Small intestine (tissue), 7 donors: ENCODE data around the gene DPP4. TPM values are rescaled to one million over a fixed set of nuclear protein-coding genes. Genes with fewer than 3 reads are reported as not detected.
A peak's percentile ranks its signal among the peaks of the same experiment; 100 is the strongest.
"Not testable (repeated sequence)": the region's sequence is repeated elsewhere in the genome, so short reads cannot be mapped to it uniquely, and the experiment has no call there.

Experiments
- DNase-seq, 2 donors: peaks; one replicate each; pipeline versions ENCODE4 v3.0.0 to v3.0.0-alpha.2; 2013
- FAIRE-seq: peaks from 2 replicates; lab custom pipeline; 2012; peaks lifted over from hg19 to GRCh38; lab: Jason Lieb, UNC
- H3K27ac ChIP-seq, 3 donors: one replicate each; pipeline ENCODE4 v1.5.1; 2013; ENCODE audit warnings: low read length in 2 of 3, mild to moderate bottlenecking in 2 of 3, control low read depth in 1 of 3, inconsistent platforms in 1 of 3, low read depth in 1 of 3, moderate library complexity in 1 of 3
- H3K27me3 ChIP-seq, 3 donors: one replicate each; pipeline ENCODE4 v1.6.1; 2013; ENCODE audit warnings: low read length in 3 of 3, inconsistent platforms in 1 of 3; ENCODE audit not compliant: control insufficient read depth in 3 of 3, insufficient read depth in 3 of 3
- H3K36me3 ChIP-seq, 3 donors: one replicate each; pipeline ENCODE4 v1.6.1; 2013; ENCODE audit warnings: low read length in 3 of 3, inconsistent platforms in 1 of 3, low read depth in 1 of 3, mild to moderate bottlenecking in 1 of 3, moderate library complexity in 1 of 3; ENCODE audit not compliant: control insufficient read depth in 3 of 3, insufficient read depth in 2 of 3
- H3K4me1 ChIP-seq, 3 donors: one replicate each; pipeline ENCODE4 v1.6.1; 2013; ENCODE audit warnings: low read length in 2 of 3, inconsistent platforms in 1 of 3, low read depth in 1 of 3, mild to moderate bottlenecking in 1 of 3, moderate library complexity in 1 of 3; ENCODE audit not compliant: control insufficient read depth in 3 of 3, insufficient read depth in 2 of 3
- H3K4me3 ChIP-seq, 3 donors: one replicate each; pipeline ENCODE4 v1.5.1; 2013; ENCODE audit warnings: low read length in 3 of 3, control low read depth in 1 of 3, inconsistent platforms in 1 of 3, low read depth in 1 of 3, mild to moderate bottlenecking in 1 of 3, moderate library complexity in 1 of 3
- H3K9me3 ChIP-seq, 2 donors: one replicate each; pipeline ENCODE4 v1.6.1; 2013; ENCODE audit warnings: low read depth in 1 of 2, low read length in 1 of 2; ENCODE audit not compliant: control insufficient read depth in 2 of 2, insufficient read depth in 1 of 2
- WGBS, 3 donors: extraction: QIAGEN DNeasy Blood & Tissue Kit; methylation state at CpG; one replicate each; pipeline ENCODE4 v1.1.7; 2013; 5-methylcytosine and 5-hydroxymethylcytosine counted together
- polyA plus RNA-seq, 4 donors: library from polyadenylated mRNA; stranded (reverse) in 3 of 4; unstranded in 1 of 4; fragments of 200-250 nt in 3 of 4; fragments of 120-200 nt in 1 of 4; gene quantifications; one replicate each; pipeline versions ENCODE4 v1.2.1 to v1.2.3, GENCODE V29; 2013
- donor health status: healthy with polysubstance abuse.
- donor health status: control.
- donor health status: control.
- donor health status: Bipolar disorder and iron deficiency.
- donor health status: healthy.

DPP4 gene
- polyA plus RNA-seq, 4 donors = 35.8 to 253 (median 52.0) TPM

DNA sequence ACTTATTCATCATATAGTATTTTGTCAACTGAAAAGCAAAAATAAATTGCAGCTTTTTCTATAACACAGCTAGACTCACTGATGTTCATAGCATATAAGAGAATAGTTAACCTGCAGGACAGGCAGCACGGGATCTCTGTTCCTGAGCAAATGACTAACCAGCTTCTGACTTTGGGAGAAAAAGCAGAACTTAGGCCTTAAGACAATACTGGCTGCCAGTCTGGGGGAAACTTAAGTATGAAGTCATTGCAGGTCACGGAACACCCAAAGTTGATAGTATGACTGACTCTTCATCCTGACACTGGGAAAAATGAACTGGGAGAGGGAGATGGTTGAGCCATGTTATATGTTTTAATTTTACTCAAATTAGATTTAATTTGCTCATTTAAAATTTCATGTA, 113.0 kb downstream of the DPP4 start:
- no peak overlapping the region for H3K27ac ChIP-seq
- DNase-seq (no peak), FAIRE-seq (no peak)
- no peaks in the 10 kb centered on the region for H3K9me3 ChIP-seq
- no peak overlapping the region for H3K4me3 ChIP-seq
- H3K27me3 ChIP-seq = no peaks in the 10 kb centered on the region
- no peaks in the 10 kb centered on the region for H3K4me1 ChIP-seq
- WGBS, 3 donors = 84 to 90% (median 87%) methylated on average over 2 of the region's 2 CpGs
- no peaks in the 10 kb centered on the region for H3K36me3 ChIP-seq

DNA sequence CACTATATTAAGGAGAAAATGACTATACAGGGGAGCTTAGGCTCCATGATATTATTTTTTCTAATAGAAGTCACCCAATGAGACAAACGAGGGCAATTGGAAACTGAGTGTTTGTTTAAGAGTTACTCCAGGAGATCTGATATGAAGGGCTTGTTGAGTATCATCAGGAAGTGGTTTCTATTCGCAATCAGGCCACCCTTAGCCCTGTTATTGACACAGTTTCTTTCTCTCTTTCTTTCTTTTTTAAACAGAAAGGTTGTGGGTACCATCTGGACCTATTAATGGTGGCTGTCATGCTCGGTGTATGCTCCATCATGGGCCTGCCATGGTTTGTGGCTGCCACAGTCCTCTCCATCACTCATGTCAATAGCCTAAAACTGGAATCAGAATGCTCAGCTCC, 117.3 kb downstream of the DPP4 start:
- 32 to 39% (median 38%) methylated on average over 3 of the region's 3 CpGs for WGBS, 3 donors
- no peaks in the 10 kb centered on the region for H3K27me3 ChIP-seq
- peak in 1 of 2 donors; percentile 12 for DNase-seq
- no peaks in the 10 kb centered on the region for H3K36me3 ChIP-seq
- H3K4me3 ChIP-seq = no peak overlapping the region
- no peak overlapping the region for H3K27ac ChIP-seq
- no peaks in the 10 kb centered on the region for H3K9me3 ChIP-seq
- no peak for FAIRE-seq
- no peaks in the 10 kb centered on the region for H3K4me1 ChIP-seq

GRCh38 chr2:161955211-161955610, 118.8 kb downstream of the DPP4 start:
- FAIRE-seq = no peak
- no peaks in the 10 kb centered on the region for H3K4me1 ChIP-seq
- no peak for DNase-seq
- no peaks in the 10 kb centered on the region for H3K27me3 ChIP-seq
- H3K27ac ChIP-seq = no peak overlapping the region
- no peaks in the 10 kb centered on the region for H3K36me3 ChIP-seq
- no peak overlapping the region for H3K4me3 ChIP-seq
- H3K9me3 ChIP-seq = no peaks in the 10 kb centered on the region

DNA sequence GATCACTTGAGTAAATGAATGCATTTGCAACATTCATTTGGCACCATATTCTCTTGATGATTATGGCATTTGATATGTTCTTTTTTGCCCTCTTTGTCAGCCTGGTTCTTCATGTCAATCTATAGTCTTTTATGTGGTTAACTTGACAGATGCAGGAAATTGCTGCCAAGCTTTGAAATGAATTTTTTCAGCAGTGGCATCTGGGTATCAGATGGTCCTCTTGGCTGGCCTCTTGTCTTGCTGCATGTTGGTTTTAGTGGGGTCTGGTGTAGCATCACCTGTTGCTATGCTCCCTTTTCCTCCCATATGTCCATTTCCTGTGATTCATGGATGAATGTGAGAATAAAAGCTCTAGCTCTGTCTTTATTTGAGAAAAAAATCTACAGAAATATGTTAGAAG, 119.9 kb downstream of the DPP4 start:
- Histone ChIP-seq H3K27me3 (no peaks in the 10 kb centered on the region), H3K9me3 (no peaks in the 10 kb centered on the region), H3K4me1 (no peaks in the 10 kb centered on the region), H3K27ac (no peak overlapping the region), H3K4me3 (no peak overlapping the region), H3K36me3 (no peaks in the 10 kb centered on the region)
- no peak for FAIRE-seq
- no peak for DNase-seq

DNA sequence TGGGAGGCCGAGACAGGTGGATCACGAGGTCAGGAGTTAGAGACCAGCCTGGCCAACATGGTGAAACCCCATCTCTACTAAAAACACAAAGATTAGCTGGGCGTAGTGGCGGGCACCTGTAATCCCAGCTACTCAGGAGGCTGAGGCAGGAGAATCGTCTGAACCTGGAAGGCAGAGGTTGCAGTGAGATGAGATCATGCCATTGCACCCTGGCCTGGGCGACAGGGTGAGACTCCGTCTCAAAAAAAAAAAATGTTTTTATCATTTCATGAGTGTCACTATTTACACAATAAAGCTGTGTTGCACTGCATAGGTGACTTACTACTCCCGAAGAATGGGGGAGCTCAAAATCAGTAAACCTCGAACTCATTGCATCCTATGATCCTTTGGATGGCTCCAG, 120.6 kb downstream of the DPP4 start:
- H3K9me3 ChIP-seq = not testable (repeated sequence)

GRCh38 chr2:161952783-161953191, 121.2 kb downstream of the DPP4 start:
- peaks cover 0 to under 1% (median 0%) of the 10 kb centered on the region in 3 donors for H3K27me3 ChIP-seq
- FAIRE-seq (no peak), DNase-seq (peak in 1 of 2 donors; percentile 29)
- no peak overlapping the region for H3K27ac ChIP-seq
- no peaks in the 10 kb centered on the region for H3K36me3 ChIP-seq
- no peaks in the 10 kb centered on the region for H3K9me3 ChIP-seq
- no peak overlapping the region for H3K4me3 ChIP-seq
- no peaks in the 10 kb centered on the region for H3K4me1 ChIP-seq
- WGBS, 3 donors = 56 to 74% (median 69%) methylated on average over 4 of the region's 4 CpGs

More for the DNA sequence above, 120.6 kb downstream of the DPP4 start:
- not testable (repeated sequence) for DNase-seq, H3K4me1 ChIP-seq, FAIRE-seq, H3K4me3 ChIP-seq, H3K27me3 ChIP-seq, H3K27ac ChIP-seq, H3K36me3 ChIP-seq
- 78 to 84% (median 80%) methylated on average over 9 of the region's 9 CpGs for WGBS, 3 donors

DNA sequence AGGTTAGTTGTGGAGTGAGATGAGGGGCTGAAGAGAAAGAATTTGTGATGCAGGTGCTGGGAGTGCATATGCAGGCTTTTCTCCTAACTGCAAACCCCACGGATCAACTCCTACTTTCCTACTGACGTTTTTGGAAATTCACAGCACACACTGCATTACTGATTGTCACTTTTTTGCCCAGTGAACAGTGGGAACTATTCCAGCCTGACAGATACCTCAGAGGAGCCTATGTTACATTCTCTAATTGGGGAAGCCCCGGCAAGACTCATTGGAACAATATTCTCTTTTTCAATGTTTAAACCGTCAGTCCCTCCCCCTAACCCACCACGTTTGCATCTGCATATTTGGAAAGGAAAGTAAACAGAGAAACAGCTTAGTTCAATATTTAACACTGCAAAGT, 126.2 kb downstream of the DPP4 start:
- H3K4me1 ChIP-seq = no peaks in the 10 kb centered on the region
- H3K4me3 ChIP-seq = no peak overlapping the region
- FAIRE-seq = no peak

DNA sequence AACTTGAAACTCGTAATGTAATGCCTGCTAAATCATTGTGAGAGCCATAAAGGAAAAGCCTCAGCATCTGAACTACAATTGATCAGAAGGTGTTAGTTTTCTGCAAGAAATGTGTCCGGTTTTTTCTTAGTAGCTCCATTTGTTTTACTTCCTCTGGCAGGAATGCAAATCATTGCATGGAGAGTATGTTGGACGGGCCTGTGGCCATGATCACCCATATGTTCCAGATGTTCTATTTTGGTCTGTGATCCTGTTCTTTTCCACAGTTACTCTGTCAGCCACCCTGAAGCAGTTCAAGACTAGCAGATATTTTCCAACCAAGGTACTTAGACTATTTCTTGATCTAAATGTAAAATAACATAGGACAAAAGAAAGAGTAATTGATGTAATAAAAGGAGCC, 126.6 kb downstream of the DPP4 start:
- Histone ChIP-seq H3K4me3 (no peak overlapping the region), H3K4me1 (no peaks in the 10 kb centered on the region), H3K27ac (no peak overlapping the region), H3K36me3 (no peaks in the 10 kb centered on the region), H3K9me3 (no peaks in the 10 kb centered on the region), H3K27me3 (peaks cover 0 to 2% (median 0%) of the 10 kb centered on the region in 3 donors)
- WGBS, 3 donors = 57 to 62% (median 59%) methylated on average over 3 of the region's 3 CpGs
- DNase-seq (no peak), FAIRE-seq (no peak)

More for the DNA sequence above, 126.2 kb downstream of the DPP4 start:
- H3K27me3 ChIP-seq = peaks cover 0 to 2% (median 0%) of the 10 kb centered on the region in 3 donors
- no peaks in the 10 kb centered on the region for H3K36me3 ChIP-seq
- DNase-seq = no peak
- 21 to 36% (median 23%) methylated on average over 5 of the region's 5 CpGs for WGBS, 3 donors
- H3K27ac ChIP-seq = no peak overlapping the region
- H3K9me3 ChIP-seq = no peaks in the 10 kb centered on the region

GRCh38 chr2:161946489-161947107, 127.4 kb downstream of the DPP4 start:
- H3K4me1 ChIP-seq = no peaks in the 10 kb centered on the region

More at GRCh38 chr2:161946489-161947107, 127.4 kb downstream of the DPP4 start:
- H3K36me3 ChIP-seq = no peaks in the 10 kb centered on the region
- H3K9me3 ChIP-seq = no peaks in the 10 kb centered on the region
- H3K4me3 ChIP-seq = no peak overlapping the region
- DNase-seq (peak; percentile 26 to 32), FAIRE-seq (peak; percentile 88)
- peaks cover 0 to 2% (median 2%) of the 10 kb centered on the region in 3 donors for H3K27me3 ChIP-seq
- 9 to 18% (median 12%) methylated on average over 3 of the region's 3 CpGs for WGBS, 3 donors
- no peak overlapping the region for H3K27ac ChIP-seq
